Uterus (tissue), 2 donors: Measurements from ENCODE around the gene ZNF107.
"Not testable (repeated sequence)": the region's sequence is repeated elsewhere in the genome, so short reads cannot be mapped to it uniquely, and the experiment has no call there.

Source experiments
- CTCF ChIP-seq, 4 experiments: fragments of 200-600 bp in 2 of 4; fragments of 450-650 bp in 2 of 4; sonication (generic) in 2 of 4; IDR thresholded peaks; one replicate each; pipeline ENCODE4 v1.5.1; 2016 to 2019; ENCODE audit warnings: antibody characterized with exemption in 4 of 4, mild to moderate bottlenecking in 2 of 4, moderate library complexity in 1 of 4
- POLR2A ChIP-seq, 2 donors: fragments of 450-650 bp; IDR thresholded peaks; one replicate each; pipeline ENCODE4 v1.6.1; 2016; ENCODE audit warnings: antibody characterized with exemption in 2 of 2, mild to moderate bottlenecking in 1 of 2, moderate library complexity in 1 of 2

- not testable (repeated sequence) for TF ChIP-seq CTCF, POLR2A (IDR thresholded peaks at IDR 0.05)
Measured at GRCh38 chr7:64697863-64698262, 31.9 kb downstream of the ZNF107 start.
